ENCODE data around the gene NDFIP2. TPM values are rescaled to one million over a fixed set of nuclear protein-coding genes. Genes with fewer than 3 reads are reported as not detected.

Gene NDFIP2
- total RNA-seq, 4 donors from 2014 or later: 17.1 to 27.9 (median 20.6) TPM

DNA sequence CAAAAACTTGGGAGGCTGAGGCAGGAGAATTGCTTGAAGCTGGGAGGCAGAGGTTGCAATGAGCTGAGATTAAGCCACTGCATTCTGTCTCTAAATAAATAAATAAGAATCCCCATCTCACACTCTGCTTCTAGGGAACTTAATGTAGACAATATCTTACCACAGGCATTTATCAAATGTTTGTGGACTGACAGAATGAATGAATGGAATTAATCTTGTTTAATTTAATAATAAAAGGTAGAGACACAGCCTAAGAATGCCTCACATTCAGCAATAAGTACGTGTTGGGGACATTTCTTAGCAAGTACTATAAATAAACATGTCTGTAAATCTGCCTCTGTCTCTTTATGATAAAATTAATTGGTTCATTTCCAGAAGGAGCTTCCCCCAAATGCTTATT lies 38.7 kb upstream of the NDFIP2 start:
- TF ChIP-seq, protein P1, sequence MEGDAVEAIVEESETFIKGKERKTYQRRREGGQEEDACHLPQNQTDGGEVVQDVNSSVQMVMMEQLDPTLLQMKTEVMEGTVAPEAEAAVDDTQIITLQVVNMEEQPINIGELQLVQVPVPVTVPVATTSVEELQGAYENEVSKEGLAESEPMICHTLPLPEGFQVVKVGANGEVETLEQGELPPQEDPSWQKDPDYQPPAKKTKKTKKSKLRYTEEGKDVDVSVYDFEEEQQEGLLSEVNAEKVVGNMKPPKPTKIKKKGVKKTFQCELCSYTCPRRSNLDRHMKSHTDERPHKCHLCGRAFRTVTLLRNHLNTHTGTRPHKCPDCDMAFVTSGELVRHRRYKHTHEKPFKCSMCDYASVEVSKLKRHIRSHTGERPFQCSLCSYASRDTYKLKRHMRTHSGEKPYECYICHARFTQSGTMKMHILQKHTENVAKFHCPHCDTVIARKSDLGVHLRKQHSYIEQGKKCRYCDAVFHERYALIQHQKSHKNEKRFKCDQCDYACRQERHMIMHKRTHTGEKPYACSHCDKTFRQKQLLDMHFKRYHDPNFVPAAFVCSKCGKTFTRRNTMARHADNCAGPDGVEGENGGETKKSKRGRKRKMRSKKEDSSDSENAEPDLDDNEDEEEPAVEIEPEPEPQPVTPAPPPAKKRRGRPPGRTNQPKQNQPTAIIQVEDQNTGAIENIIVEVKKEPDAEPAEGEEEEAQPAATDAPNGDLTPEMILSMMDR (IDR thresholded peaks at IDR 0.05; ENCODE audit: low read depth): no peak

DNA sequence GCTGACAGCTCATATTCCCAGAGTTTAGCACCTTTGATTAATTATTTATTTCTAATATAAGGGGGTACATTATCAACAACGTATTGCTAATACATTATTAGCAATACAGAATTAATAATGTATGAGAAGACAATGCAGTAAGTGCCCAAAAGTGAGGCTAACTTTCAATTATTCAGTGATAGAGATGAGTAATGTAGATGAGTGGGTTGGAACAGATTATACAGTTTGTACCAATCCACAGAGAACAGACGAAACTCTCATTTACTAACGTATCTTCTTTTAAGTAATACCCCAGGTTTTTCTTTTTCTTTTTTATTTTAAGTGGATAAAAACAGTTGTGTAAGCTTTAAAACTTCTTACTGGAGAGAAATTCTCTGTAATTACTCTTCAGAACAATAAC lies 38.2 kb upstream of the NDFIP2 start:
- TF ChIP-seq, protein P1 (IDR thresholded peaks at IDR 0.05; ENCODE audit: low read depth): no peak

DNA sequence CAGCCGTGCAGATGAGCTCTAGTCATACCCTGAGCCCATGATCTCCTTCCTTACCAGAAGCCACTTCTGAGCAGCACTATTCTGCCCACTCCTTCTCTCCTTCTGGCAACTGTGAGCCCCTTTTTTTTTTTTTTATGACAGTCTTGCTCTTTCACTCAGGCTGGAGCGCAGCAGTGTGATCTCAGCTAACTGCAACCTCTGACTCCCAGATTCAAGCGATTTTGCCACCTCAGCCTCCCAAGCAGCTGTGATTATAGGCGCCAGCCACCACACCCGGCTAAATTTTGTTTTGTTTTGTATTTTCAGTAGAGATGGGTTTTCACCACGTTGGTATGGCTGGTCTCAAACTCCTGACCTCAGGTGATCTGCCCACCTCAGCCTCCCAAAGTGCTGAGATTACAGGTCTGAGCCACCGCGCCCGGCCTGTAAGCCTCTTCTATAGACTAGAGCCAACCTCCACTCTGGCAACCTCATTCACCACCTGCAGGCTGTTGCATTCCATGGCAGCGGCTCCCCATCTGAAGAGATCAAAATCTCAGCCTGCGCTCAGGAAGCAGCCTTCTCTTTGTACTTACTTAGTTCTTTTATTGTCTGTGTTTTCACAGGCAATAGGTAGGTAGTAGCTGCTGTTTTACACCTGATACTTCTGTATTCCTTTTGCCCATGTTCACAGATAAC lies 34.8 kb upstream of the NDFIP2 start:
- TF ChIP-seq, protein P1 (IDR thresholded peaks at IDR 0.05; ENCODE audit: low read depth): no peak

DNA sequence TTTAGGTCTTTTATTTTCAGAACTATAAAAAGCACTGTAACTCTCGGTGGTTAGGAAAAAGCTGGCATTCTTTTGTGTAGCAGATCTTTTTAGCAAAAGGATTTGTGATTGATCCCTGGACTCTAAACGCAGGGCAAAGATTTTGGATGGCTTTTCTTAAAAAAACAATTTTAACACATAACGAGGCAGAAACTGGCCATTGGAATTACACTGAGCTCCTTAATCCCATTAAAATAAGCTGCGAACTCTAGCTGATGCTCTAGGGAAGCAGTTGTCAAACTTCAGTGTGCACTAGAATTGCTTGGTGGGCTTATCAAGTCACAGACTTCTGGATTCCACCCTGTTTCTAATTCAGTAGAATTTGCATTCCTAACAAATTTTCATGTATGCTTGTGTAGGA lies 33.8 kb upstream of the NDFIP2 start:
- TF ChIP-seq, protein P1 (IDR thresholded peaks at IDR 0.05; ENCODE audit: low read depth): no peak

DNA sequence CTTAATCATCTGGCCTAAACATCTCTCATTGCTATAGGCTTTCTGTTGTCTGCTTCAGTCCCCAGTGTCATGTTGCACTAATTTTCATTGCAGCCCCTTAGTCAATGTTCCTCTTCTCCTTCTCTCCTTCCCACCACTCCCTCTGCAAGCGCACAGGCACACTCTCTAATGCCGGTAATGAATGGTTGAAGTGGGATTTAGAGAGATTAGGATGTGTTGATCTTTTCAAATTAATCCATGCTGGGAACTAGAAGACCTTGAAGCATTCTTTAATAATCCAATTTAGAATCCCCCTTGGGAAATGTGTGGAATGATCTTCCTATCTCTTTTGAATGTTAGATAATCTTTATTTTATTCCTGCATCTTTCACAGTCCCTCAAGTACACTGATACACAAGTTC lies 33.2 kb upstream of the NDFIP2 start:
- TF ChIP-seq, protein P1 (IDR thresholded peaks at IDR 0.05; ENCODE audit: low read depth): no peak

DNA sequence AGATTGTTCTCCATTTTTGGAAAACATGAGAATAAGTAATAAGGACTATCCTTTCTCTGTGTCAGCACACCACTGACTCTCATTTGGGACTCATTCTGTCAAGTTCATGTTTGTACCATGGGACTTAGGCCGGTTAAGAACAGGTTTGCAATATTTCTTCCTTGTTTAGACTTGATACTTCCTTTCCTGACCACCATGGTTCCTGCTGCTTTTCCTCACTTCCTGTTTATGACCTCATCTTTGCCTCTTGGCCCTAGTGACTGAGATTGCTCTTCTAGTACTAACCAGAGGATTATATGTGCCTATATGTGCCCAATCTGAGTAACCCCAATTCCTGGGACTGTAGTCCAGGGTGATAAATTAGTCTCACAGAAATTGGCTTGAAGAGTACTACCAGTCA lies 32.5 kb upstream of the NDFIP2 start:
- TF ChIP-seq, protein P1 (IDR thresholded peaks at IDR 0.05; ENCODE audit: low read depth): no peak

DNA sequence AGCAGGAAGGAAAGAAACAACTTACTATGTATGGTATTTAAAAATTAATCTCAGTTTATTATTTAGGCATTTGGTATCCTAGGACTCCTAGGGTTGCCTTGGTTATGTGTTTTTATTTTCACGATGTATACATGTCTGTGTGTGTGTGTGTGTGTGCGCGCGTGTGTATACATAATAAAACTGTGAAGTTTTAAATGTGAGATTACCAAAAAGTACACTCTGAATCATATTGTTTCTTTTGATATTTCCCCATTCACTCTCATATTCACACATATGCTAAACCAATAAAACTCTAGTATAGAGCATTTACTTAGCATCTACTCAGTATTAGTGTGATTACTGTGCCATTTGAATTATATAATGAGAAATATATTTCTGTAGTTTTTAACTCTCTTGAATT lies 30.8 kb upstream of the NDFIP2 start:
- TF ChIP-seq, protein P1 (IDR thresholded peaks at IDR 0.05; ENCODE audit: low read depth): no peak
